Right atrium auricular region (tissue), 2 donors: Measurements from ENCODE around the gene MTR. TPM values are rescaled to one million over a fixed set of nuclear protein-coding genes. Genes with fewer than 3 reads are reported as not detected.

Experiments
- DNase-seq: peaks from one replicate; pipeline ENCODE4 v3.0.0-alpha.2; 2019; ENCODE audit warnings: low spot score
- H3K27ac ChIP-seq, 2 donors: fragments of 200-600 bp; sonication (generic); 1 replicate in 1 of 2; 2 replicates in 1 of 2; pipeline ENCODE4 v1.5.1; 2016 to 2019
- H3K27me3 ChIP-seq, 2 donors: fragments of 200-600 bp; sonication (generic); one replicate each; pipeline versions ENCODE4 v1.5.1 to v1.6.0; 2017 to 2019
- H3K36me3 ChIP-seq: fragments of 200-600 bp; sonication (generic); one replicate; pipeline ENCODE4 v1.5.1; 2016
- H3K4me1 ChIP-seq, 2 donors: fragments of 200-600 bp; sonication (generic); one replicate each; pipeline versions ENCODE4 v1.5.1 to v1.6.0; 2017 to 2019
- H3K4me3 ChIP-seq, 2 donors: fragments of 200-600 bp; sonication (generic); 1 replicate in 1 of 2; 2 replicates in 1 of 2; pipeline ENCODE4 v1.5.1; 2017 to 2019; ENCODE audit warnings: mild to moderate bottlenecking in 1 of 2, moderate library complexity in 1 of 2
- H3K9me3 ChIP-seq, 2 donors: fragments of 200-600 bp; sonication (generic); one replicate each; pipeline ENCODE4 v1.5.1; 2019
- total RNA-seq, 2 donors: library from RNA; depleted of rRNA; stranded (reverse); fragments of >200 nt; gene quantifications; one replicate each; pipeline ENCODE4 v1.1.0, GENCODE V29; 2016
- TF ChIP-seq, protein P1 (sequence below), 2 donors: fragments of 200-600 bp; sonication (generic); IDR thresholded peaks; one replicate each; pipeline ENCODE4 v1.5.1; 2019; ENCODE audit warnings: antibody characterized with exemption in 2 of 2

Gene MTR
- total RNA-seq, 2 donors from 2014 or later: 21.8 to 30.4 TPM

DNA sequence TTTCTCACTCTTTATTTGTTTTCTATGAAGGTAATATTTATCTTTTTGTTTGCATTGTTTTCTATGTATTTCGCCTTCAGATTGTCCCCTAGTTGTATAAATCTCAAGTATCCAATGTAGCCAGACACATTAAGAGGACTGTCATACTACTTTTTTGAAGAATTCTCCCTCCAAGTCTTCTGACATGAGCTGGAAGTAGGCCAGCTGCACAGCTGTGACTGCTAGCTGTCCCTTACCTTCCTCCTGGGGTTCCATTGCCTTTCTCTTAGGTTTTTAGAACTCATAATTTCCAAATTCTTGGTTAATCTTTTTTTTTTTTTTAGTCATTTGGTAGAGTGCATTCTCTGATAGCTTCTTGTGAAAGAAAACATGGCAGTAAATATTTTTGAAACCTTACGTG, 46.2 kb downstream of the MTR start:
- peaks cover 0 to 19% of the 10 kb centered on the region in 2 donors for H3K4me1 ChIP-seq
- no peak overlapping the region for H3K4me3 ChIP-seq
- H3K36me3 ChIP-seq: peaks cover 41% of the 10 kb centered on the region
- no peaks in the 10 kb centered on the region for H3K9me3 ChIP-seq
- no peaks in the 10 kb centered on the region for H3K27me3 ChIP-seq
- TF ChIP-seq, protein P1, sequence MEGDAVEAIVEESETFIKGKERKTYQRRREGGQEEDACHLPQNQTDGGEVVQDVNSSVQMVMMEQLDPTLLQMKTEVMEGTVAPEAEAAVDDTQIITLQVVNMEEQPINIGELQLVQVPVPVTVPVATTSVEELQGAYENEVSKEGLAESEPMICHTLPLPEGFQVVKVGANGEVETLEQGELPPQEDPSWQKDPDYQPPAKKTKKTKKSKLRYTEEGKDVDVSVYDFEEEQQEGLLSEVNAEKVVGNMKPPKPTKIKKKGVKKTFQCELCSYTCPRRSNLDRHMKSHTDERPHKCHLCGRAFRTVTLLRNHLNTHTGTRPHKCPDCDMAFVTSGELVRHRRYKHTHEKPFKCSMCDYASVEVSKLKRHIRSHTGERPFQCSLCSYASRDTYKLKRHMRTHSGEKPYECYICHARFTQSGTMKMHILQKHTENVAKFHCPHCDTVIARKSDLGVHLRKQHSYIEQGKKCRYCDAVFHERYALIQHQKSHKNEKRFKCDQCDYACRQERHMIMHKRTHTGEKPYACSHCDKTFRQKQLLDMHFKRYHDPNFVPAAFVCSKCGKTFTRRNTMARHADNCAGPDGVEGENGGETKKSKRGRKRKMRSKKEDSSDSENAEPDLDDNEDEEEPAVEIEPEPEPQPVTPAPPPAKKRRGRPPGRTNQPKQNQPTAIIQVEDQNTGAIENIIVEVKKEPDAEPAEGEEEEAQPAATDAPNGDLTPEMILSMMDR (IDR thresholded peaks at IDR 0.05): no peak
- DNase-seq: no peak
- H3K27ac ChIP-seq: no peak overlapping the region

DNA sequence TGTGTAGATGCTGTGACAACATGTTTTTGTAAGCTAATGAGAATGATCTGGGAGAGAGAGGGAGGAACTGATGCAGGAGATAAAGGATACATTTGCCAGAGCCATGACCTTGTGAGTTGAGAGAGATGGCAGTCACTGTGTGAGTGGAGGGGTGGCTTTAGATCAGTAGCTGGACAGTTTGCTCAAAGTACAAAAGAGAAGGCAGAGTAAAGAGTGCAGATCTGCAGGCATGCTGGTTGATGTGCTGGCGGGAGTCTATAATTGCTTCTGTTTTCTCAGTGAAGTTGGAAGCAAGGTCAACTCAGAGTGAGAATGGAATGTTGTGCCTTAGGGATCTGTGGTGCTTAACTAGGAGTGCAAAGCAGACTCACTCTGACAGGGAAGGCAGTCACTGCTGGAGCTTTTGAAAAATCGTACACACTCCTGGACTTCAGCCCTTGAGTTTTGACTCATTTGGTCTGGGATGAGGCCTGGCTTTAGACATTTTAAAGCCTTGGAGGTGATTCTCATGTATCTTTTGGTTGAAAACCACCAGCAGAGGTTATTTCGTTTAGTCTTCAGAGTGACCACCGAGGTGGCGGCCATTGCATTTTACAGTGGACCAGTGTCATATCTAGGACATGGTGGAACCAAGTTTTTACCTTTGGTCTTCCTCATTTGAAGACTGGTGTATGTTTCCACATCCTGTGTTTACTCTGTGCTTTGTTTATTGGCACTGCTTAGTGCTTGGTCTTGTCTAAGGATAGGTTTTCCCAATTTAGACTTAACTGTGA, 49.6 kb downstream of the MTR start:
- no peaks in the 10 kb centered on the region for H3K9me3 ChIP-seq
- H3K4me3 ChIP-seq: no peak overlapping the region
- peak overlapping the region; percentile 41 to 77 for H3K27ac ChIP-seq
- H3K36me3 ChIP-seq: peaks cover 17% of the 10 kb centered on the region
- peaks cover 0 to 19% of the 10 kb centered on the region in 2 donors for H3K4me1 ChIP-seq
- DNase-seq: no peak
- TF ChIP-seq, protein P1 (IDR thresholded peaks at IDR 0.05): no peak
- no peaks in the 10 kb centered on the region for H3K27me3 ChIP-seq

DNA sequence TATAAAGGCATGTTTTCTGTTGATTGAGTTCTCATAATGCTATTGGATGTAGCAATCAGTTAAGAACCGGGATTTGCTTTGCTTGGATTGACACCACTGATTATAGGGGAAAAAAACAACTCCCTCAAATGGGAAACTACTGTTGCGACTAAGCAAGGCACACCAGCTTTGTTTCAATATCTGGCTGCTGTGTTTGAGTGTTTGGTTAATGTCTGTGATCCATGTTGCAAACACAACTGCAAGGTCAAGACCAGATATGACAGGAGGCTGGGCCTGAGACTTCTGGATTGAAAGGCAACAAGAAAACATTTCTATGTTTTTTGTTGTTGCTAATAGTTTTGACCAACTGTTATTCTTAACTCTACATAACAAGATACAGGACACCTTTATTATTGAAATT, 50.7 kb downstream of the MTR start:
- H3K36me3 ChIP-seq: peaks cover 12% of the 10 kb centered on the region
- H3K9me3 ChIP-seq: no peaks in the 10 kb centered on the region
- no peak for DNase-seq
- peak overlapping the region in 1 of 2 donors; percentile 77 for H3K27ac ChIP-seq
- H3K4me1 ChIP-seq: peaks cover 0 to 19% of the 10 kb centered on the region in 2 donors
- no peak overlapping the region for H3K4me3 ChIP-seq
- TF ChIP-seq, protein P1 (IDR thresholded peaks at IDR 0.05): no peak
- no peaks in the 10 kb centered on the region for H3K27me3 ChIP-seq

DNA sequence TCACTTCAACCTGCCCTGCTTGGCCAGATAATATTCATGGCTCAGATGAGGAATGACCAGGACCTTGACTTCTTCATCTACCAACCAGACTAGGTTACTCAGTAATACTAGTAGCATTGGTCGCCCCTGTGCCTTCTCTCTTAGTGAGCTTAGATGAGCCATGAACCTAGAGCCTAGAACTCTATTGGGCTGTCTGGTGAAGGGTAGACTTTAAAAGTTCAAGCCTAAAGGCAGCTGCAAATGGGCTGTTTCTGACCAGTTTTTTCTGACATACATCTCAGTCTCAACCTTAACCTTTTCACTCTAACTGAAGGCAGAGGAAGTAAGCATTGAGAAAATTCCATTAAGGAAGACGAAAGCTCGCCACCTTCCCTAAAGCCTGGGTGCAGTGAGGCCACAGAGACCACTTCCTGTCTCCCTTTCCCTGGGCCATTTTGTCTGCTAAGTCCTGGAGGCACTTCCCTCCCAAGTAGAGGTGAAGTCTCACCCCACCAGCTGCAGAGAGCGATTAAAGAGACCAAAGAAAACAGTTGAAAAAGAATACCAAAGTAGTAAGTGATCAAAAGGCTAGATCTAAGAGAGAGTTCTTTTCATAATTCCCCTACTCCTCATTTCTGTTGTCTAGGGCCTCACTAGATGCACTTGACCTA, 53.3 kb downstream of the MTR start:
- Histone ChIP-seq H3K4me1 (peaks cover 0 to 19% of the 10 kb centered on the region in 2 donors), H3K9me3 (no peaks in the 10 kb centered on the region), H3K27ac (no peak overlapping the region), H3K4me3 (no peak overlapping the region), H3K27me3 (no peaks in the 10 kb centered on the region), H3K36me3 (peaks cover 35% of the 10 kb centered on the region)
- no peak for DNase-seq
- TF ChIP-seq, protein P1 (IDR thresholded peaks at IDR 0.05): no peak

DNA sequence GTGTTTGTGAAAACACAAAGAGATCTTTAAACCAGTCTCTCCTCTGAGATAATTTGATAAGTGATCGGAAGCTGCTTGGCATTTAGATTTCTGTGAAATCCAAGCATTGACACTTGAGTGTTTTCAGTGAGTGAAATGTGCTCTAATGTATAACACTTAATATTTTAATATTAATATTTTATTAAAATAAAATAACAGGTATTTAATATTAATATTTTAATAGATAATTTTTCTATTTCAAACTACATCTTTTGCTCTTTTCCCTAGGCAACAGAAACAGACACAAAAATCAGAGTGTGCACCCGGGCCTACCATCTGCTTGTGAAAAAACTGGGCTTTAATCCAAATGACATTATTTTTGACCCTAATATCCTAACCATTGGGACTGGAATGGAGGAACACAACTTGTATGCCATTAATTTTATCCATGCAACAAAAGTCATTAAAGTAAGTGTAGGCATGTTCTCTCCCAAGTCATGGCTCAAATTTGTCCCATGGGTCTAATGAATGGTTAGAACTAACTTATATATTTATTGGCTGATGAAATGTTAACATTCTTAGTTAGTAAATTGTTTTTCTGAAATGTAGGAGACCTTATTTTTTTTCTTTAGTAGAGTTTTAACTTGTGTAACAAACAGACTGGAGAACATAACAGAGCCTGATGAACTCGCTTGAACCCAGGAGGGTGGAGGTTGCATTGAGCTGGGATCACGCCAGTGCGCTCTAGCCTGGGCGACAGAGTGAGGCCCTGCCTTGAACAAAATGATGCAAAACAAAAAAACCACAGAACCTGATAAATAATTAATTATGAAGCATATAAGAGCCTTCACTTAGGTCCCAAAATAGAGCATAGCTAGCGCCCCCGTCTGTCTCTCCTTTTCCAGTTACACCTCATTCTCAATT, 55.2 kb downstream of the MTR start:
- Histone ChIP-seq H3K27ac (no peak overlapping the region), H3K9me3 (no peaks in the 10 kb centered on the region), H3K36me3 (peaks cover 54% of the 10 kb centered on the region)

More for the DNA sequence above, 55.2 kb downstream of the MTR start:
- Histone ChIP-seq H3K27me3 (no peaks in the 10 kb centered on the region), H3K4me3 (no peak overlapping the region), H3K4me1 (peaks cover 0 to 7% of the 10 kb centered on the region in 2 donors)
- no peak for DNase-seq
- TF ChIP-seq, protein P1 (IDR thresholded peaks at IDR 0.05): no peak
